Neuron (in vitro differentiated cells): ENCODE data around the gene PIGR.

Experiments used
- H2AFZ ChIP-seq: one replicate; pipeline ENCODE4 v1.6.1; 2013; ENCODE audit warnings: low read depth, mild to moderate bottlenecking, inconsistent platforms, low read length, moderate library complexity
- H3K27me3 ChIP-seq: one replicate; pipeline ENCODE4 v1.6.1; 2013; ENCODE audit warnings: low read length; ENCODE audit not compliant: insufficient read depth
- H3K36me3 ChIP-seq: one replicate; pipeline ENCODE4 v1.6.1; 2013; ENCODE audit warnings: low read length; ENCODE audit not compliant: insufficient read depth
- H3K4me1 ChIP-seq: one replicate; pipeline ENCODE4 v1.6.1; 2013; ENCODE audit warnings: low read length; ENCODE audit not compliant: insufficient read depth
- H3K4me3 ChIP-seq: 2 replicates; pipeline ENCODE4 v1.5.1; 2013; ENCODE audit warnings: mild to moderate bottlenecking, low read length, moderate library complexity
- H3K9me3 ChIP-seq: one replicate; pipeline ENCODE4 v1.6.1; 2013; ENCODE audit warnings: low read length

Gene PIGR

GRCh38 chr1:206940588-206940936 lies 5.7 kb downstream of the PIGR start:
- Histone ChIP-seq H3K27me3 (peaks cover 2% of the 10 kb centered on the region), H3K9me3 (no peaks in the 10 kb centered on the region), H2AFZ (no peak overlapping the region), H3K36me3 (no peaks in the 10 kb centered on the region), H3K4me3 (no peak overlapping the region), H3K4me1 (no peaks in the 10 kb centered on the region)

GRCh38 chr1:206939841-206940587 lies 6.3 kb downstream of the PIGR start:
- H3K27me3 ChIP-seq, result peaks cover 2% of the 10 kb centered on the region
- no peaks in the 10 kb centered on the region for H3K4me1 ChIP-seq
- H3K4me3 ChIP-seq, result no peak overlapping the region

GRCh38 chr1:206939131-206939530 lies 7.1 kb downstream of the PIGR start:
- no peaks in the 10 kb centered on the region for H3K36me3 ChIP-seq
- peaks cover 2% of the 10 kb centered on the region for H3K27me3 ChIP-seq
- no peaks in the 10 kb centered on the region for H3K4me1 ChIP-seq
- H3K9me3 ChIP-seq, result no peaks in the 10 kb centered on the region
- H3K4me3 ChIP-seq, result no peak overlapping the region
- no peak overlapping the region for H2AFZ ChIP-seq

More at GRCh38 chr1:206939841-206940587, 6.3 kb downstream of the PIGR start:
- Histone ChIP-seq H3K9me3 (no peaks in the 10 kb centered on the region), H3K36me3 (no peaks in the 10 kb centered on the region), H2AFZ (no peak overlapping the region)

GRCh38 chr1:206937425-206937824 lies 8.8 kb downstream of the PIGR start:
- H3K4me1 ChIP-seq, result no peaks in the 10 kb centered on the region
- H3K27me3 ChIP-seq, result peaks cover 2% of the 10 kb centered on the region
- no peaks in the 10 kb centered on the region for H3K9me3 ChIP-seq
- H3K36me3 ChIP-seq, result no peaks in the 10 kb centered on the region
- no peak overlapping the region for H2AFZ ChIP-seq
- H3K4me3 ChIP-seq, result no peak overlapping the region

- H3K27me3 ChIP-seq, result peaks cover 2% of the 10 kb centered on the region
- H2AFZ ChIP-seq, result no peak overlapping the region
- H3K4me1 ChIP-seq, result no peaks in the 10 kb centered on the region
- H3K9me3 ChIP-seq, result no peaks in the 10 kb centered on the region
- no peaks in the 10 kb centered on the region for H3K36me3 ChIP-seq
- no peak overlapping the region for H3K4me3 ChIP-seq
Observed at GRCh38 chr1:206935491-206936067, 10.7 kb downstream of the PIGR start.

GRCh38 chr1:206933333-206933945 lies 12.8 kb downstream of the PIGR start:
- H3K27me3 ChIP-seq, result peaks cover 2% of the 10 kb centered on the region
- no peaks in the 10 kb centered on the region for H3K36me3 ChIP-seq
- no peaks in the 10 kb centered on the region for H3K9me3 ChIP-seq
- H3K4me1 ChIP-seq, result no peaks in the 10 kb centered on the region
- no peak overlapping the region for H2AFZ ChIP-seq
- H3K4me3 ChIP-seq, result no peak overlapping the region

- no peak overlapping the region for H3K4me3 ChIP-seq
- H3K27me3 ChIP-seq, result peaks cover 2% of the 10 kb centered on the region
Observed at GRCh38 chr1:206932177-206932576, 14.1 kb downstream of the PIGR start.

GRCh38 chr1:206931709-206932108 lies 14.6 kb downstream of the PIGR start:
- H3K4me1 ChIP-seq, result no peaks in the 10 kb centered on the region
- H3K4me3 ChIP-seq, result no peak overlapping the region
- no peaks in the 10 kb centered on the region for H3K36me3 ChIP-seq
- H3K27me3 ChIP-seq, result no peaks in the 10 kb centered on the region
- H3K9me3 ChIP-seq, result no peaks in the 10 kb centered on the region
- H2AFZ ChIP-seq, result no peak overlapping the region

More at GRCh38 chr1:206932177-206932576, 14.1 kb downstream of the PIGR start:
- H3K4me1 ChIP-seq, result no peaks in the 10 kb centered on the region
- no peak overlapping the region for H2AFZ ChIP-seq
- no peaks in the 10 kb centered on the region for H3K9me3 ChIP-seq
- H3K36me3 ChIP-seq, result no peaks in the 10 kb centered on the region

- Histone ChIP-seq H2AFZ (no peak overlapping the region), H3K4me1 (no peaks in the 10 kb centered on the region), H3K36me3 (no peaks in the 10 kb centered on the region), H3K27me3 (no peaks in the 10 kb centered on the region), H3K9me3 (no peaks in the 10 kb centered on the region), H3K4me3 (no peak overlapping the region)
Observed at GRCh38 chr1:206930210-206930798, 16.0 kb downstream of the PIGR start.

- H3K4me1 ChIP-seq, result no peaks in the 10 kb centered on the region
- no peaks in the 10 kb centered on the region for H3K9me3 ChIP-seq
- no peak overlapping the region for H2AFZ ChIP-seq
- H3K36me3 ChIP-seq, result no peaks in the 10 kb centered on the region
- no peak overlapping the region for H3K4me3 ChIP-seq
- no peaks in the 10 kb centered on the region for H3K27me3 ChIP-seq
Observed at GRCh38 chr1:206929524-206929923, 16.7 kb downstream of the PIGR start.

- no peaks in the 10 kb centered on the region for H3K27me3 ChIP-seq
- H3K9me3 ChIP-seq, result no peaks in the 10 kb centered on the region
- H2AFZ ChIP-seq, result no peak overlapping the region
- H3K4me3 ChIP-seq, result no peak overlapping the region
- no peaks in the 10 kb centered on the region for H3K4me1 ChIP-seq
- no peaks in the 10 kb centered on the region for H3K36me3 ChIP-seq
Observed at GRCh38 chr1:206926286-206926685, 20.0 kb downstream of the PIGR start.

GRCh38 chr1:206925106-206925736 lies 21.0 kb downstream of the PIGR start:
- Histone ChIP-seq H2AFZ (no peak overlapping the region), H3K27me3 (no peaks in the 10 kb centered on the region), H3K4me3 (no peak overlapping the region), H3K4me1 (no peaks in the 10 kb centered on the region), H3K9me3 (no peaks in the 10 kb centered on the region), H3K36me3 (no peaks in the 10 kb centered on the region)

- H3K36me3 ChIP-seq, result no peaks in the 10 kb centered on the region
- no peak overlapping the region for H2AFZ ChIP-seq
- H3K27me3 ChIP-seq, result no peaks in the 10 kb centered on the region
- H3K4me1 ChIP-seq, result no peaks in the 10 kb centered on the region
- no peak overlapping the region for H3K4me3 ChIP-seq
- no peaks in the 10 kb centered on the region for H3K9me3 ChIP-seq
Observed at GRCh38 chr1:206924592-206925105, 21.6 kb downstream of the PIGR start.
